Naive thymus-derived CD8-positive, alpha-beta T cell (primary cell): ENCODE data around the gene KIR2DL3. TPM values are rescaled to one million over a fixed set of nuclear protein-coding genes. Genes with fewer than 3 reads are reported as not detected.
"Not testable (repeated sequence)": the region's sequence is repeated elsewhere in the genome, so short reads cannot be mapped to it uniquely, and the experiment has no call there.

ENCODE experiments used
- ATAC-seq, 2 donors: fragments of 150-1000 bp; cut with Tn5 transposase in 1 of 2; sonication (Bioruptor Pico), chemical (Tn5 transposase) in 1 of 2; 1 replicate in 1 of 2; 2 replicates in 1 of 2; pipeline ENCODE4 v1.10.0; 2021; ENCODE audit warnings: mild to moderate bottlenecking in 2 of 2, moderate library complexity in 2 of 2
- POLR2A ChIA-PET: fragments of 350-600 bp; sonication (Branson Sonifier 250); formaldehyde crosslinking; loops from one replicate; lab custom pipeline; 2021; ENCODE audit warnings: antibody characterized with exemption; lab: Charles Lee
- DNase-seq, 10 donors: peaks; one replicate each; pipeline versions ENCODE4 v3.0.0 to v3.0.0-alpha.2; 2020 to 2022
- H3K27ac Mint-ChIP-seq, 10 donors: one replicate each; pipeline ENCODE4 v1.8.0; 2020 to 2022; ENCODE audit warnings: mild to moderate bottlenecking in 10 of 10, mixed read lengths in 10 of 10, moderate library complexity in 4 of 10, inconsistent platforms in 1 of 10
- H3K27me3 Mint-ChIP-seq, 5 donors: one replicate each; pipeline ENCODE4 v1.8.0; 2021 to 2022; ENCODE audit warnings: mixed read lengths in 5 of 5
- H3K36me3 Mint-ChIP-seq, 3 donors: one replicate each; pipeline ENCODE4 v1.8.0; 2020 to 2022; ENCODE audit warnings: mixed read lengths in 3 of 3, mild to moderate bottlenecking in 2 of 3, inconsistent platforms in 1 of 3
- H3K4me1 Mint-ChIP-seq, 4 donors: one replicate each; pipeline ENCODE4 v1.8.0; 2021 to 2022; ENCODE audit warnings: mixed read lengths in 4 of 4
- H3K4me3 Mint-ChIP-seq, 10 donors: one replicate each; pipeline ENCODE4 v1.8.0; 2020 to 2022; ENCODE audit warnings: mild to moderate bottlenecking in 10 of 10, mixed read lengths in 10 of 10, moderate library complexity in 6 of 10, inconsistent platforms in 1 of 10
- H3K9me3 Mint-ChIP-seq, 9 donors: one replicate each; pipeline ENCODE4 v1.8.0; 2020 to 2022; ENCODE audit warnings: mixed read lengths in 9 of 9, mild to moderate bottlenecking in 3 of 9, inconsistent platforms in 1 of 9, moderate library complexity in 1 of 9
- polyA plus RNA-seq, 3 donors: library from polyadenylated mRNA; unstranded; fragments of 300-500 nt; fragmentation: Illumina TruSeq; gene quantifications; one replicate each; pipeline ENCODE4 v1.2.3, GENCODE V29; 2021
- total RNA-seq, 8 experiments: library from RNA in 2 of 8; stranded (reverse) in 2 of 8; gene quantifications; one replicate each; pipeline ENCODE4 v1.2.3 and lab custom pipeline; 2021 to 2026

The KIR2DL3 gene
- total and polyA plus RNA-seq, 5 experiments from 2014 or later: 0.23 to 5.0 (median 0.49) TPM; not detected in 2

DNA sequence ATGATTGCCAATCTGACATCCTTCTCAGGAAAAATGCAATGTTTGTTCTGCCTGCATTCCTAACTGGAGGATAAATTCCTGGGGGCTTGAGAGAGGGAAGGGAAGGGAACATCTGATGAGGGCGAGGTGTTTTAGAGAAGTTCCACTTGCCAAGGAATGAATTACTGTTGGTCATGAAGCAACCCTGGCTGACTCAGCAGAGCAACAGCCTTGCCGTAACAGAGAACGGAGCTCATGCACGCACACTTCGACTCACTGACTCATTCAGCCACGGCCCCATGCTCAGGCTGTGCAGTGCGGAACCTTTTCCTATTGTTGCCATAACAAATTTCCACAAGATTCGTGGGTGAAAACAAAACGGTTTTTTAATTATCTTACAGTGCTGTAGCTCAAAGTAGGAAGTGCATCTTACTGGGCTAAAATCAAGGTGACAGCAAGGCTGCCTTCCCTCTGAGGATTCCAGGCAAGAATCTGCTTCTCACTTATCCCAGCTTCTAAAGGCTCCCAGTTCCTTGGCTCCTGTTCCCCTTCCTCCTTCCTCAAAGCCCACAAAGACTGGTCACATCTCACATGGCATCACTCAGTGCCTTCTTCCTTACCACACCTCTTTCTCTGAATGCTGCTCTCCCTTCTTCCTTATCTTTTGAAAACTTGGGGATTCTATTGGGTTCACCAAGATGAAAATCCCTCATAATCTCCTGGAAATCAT lies 9.5 kb downstream of the KIR2DL3 start:
- H3K4me3 Mint-ChIP-seq, POLR2A ChIA-PET, H3K4me1 Mint-ChIP-seq, H3K36me3 Mint-ChIP-seq, ATAC-seq, H3K27ac Mint-ChIP-seq, DNase-seq: not testable (repeated sequence)
- Mint-ChIP-seq H3K27me3 (peaks cover 2 to 33% (median 11%) of the 10 kb centered on the region in 5 donors), H3K9me3 (peaks cover 0 to 13% (median 2%) of the 10 kb centered on the region in 9 donors)

DNA sequence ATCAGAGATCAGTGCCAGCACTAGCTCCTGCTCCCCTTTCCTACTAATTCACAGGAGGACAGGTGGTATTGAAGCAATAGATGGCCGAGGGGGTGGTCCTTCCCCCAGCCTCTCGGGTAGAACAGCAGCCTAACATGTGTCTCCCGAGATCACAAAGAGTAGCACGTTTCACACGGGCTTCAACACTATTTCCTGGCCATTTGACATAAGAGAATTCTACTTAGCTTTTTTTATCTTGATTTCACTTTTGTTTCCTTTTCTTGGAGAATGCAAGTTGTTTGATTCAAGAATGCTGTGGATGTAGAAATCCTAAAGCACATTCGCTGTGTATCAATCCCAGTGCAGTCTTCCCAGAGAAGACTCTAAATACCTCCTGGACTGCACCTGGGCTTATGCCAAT lies 12.0 kb downstream of the KIR2DL3 start:
- ATAC-seq, H3K27ac Mint-ChIP-seq, POLR2A ChIA-PET, H3K4me3 Mint-ChIP-seq, H3K4me1 Mint-ChIP-seq, DNase-seq, H3K36me3 Mint-ChIP-seq: not testable (repeated sequence)
- H3K27me3 Mint-ChIP-seq: peaks cover 2 to 46% (median 8%) of the 10 kb centered on the region in 5 donors
- H3K9me3 Mint-ChIP-seq: peaks cover 0 to 13% (median 2%) of the 10 kb centered on the region in 9 donors

DNA sequence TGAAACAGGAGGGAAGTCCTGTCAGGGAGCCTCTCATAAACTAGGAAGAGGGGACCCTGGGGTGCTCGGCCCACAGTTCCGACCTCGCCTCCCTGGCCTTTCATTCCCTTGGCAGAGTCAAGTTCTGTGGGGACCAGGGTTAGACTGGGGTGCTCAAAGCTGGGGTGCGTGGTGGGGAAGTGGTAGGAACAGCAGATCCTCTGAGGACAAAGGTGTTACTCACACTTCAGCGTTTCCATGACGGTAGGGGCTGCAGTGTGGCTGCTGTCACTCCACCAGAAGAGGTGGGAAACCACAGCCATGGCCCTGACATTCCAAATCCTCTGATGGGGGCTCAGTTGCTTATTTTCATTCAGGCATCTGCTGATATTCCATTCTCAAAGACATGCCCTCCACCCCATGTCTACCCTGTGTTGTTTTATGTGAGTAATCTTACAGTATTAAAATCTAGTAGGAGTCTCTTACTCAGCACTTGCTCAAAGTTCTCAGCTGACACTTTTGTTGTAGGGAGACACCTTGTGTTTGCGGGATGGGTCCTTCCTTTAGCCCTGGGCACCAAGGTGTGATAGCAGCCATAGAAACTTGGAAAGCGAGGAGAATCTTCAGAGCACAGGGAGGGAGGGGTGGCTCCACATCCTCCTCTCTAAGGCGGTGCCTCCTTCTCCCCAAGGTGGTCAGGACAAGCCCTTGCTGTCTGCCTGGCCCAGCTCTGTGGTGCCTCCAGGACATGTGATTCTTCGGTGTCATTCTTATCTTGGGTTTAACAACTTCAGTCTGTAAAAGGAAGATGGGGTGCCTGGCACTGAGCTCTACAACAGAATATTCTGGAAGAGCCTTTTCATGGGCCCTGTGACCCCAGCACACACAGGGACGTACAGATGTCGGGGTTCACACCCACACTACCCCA lies 18.1 kb downstream of the KIR2DL3 start:
- H3K4me1 Mint-ChIP-seq, H3K4me3 Mint-ChIP-seq, ATAC-seq, DNase-seq, POLR2A ChIA-PET, H3K36me3 Mint-ChIP-seq: not testable (repeated sequence)
- peak overlapping the region in 1 of 10 donors; percentile 36 for H3K27ac Mint-ChIP-seq
- H3K9me3 Mint-ChIP-seq: peaks cover 0 to 12% (median 0%) of the 10 kb centered on the region in 9 donors
- H3K27me3 Mint-ChIP-seq: peaks cover 1 to 38% (median 12%) of the 10 kb centered on the region in 5 donors

DNA sequence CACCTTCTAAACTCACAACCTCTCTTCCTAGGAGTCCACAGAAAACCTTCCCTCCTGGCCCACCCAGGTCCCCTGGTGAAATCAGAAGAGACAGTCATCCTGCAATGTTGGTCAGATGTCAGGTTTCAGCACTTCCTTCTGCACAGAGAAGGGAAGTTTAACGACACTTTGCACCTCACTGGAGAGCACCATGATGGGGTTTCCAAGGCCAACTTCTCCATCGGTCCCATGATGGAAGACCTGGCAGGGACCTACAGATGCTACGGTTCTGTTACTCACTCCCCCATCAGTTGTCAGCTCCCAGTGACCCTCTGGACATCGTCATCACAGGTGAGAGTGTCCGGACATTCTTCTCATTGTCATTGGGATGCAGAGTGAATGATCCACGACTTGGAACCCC lies 20.3 kb downstream of the KIR2DL3 start:
- DNase-seq, H3K27ac Mint-ChIP-seq, H3K4me1 Mint-ChIP-seq, H3K36me3 Mint-ChIP-seq, H3K4me3 Mint-ChIP-seq, ATAC-seq, POLR2A ChIA-PET: not testable (repeated sequence)
- peaks cover 1 to 26% (median 12%) of the 10 kb centered on the region in 5 donors for H3K27me3 Mint-ChIP-seq
- H3K9me3 Mint-ChIP-seq: peaks cover 0 to 13% (median 0%) of the 10 kb centered on the region in 9 donors

DNA sequence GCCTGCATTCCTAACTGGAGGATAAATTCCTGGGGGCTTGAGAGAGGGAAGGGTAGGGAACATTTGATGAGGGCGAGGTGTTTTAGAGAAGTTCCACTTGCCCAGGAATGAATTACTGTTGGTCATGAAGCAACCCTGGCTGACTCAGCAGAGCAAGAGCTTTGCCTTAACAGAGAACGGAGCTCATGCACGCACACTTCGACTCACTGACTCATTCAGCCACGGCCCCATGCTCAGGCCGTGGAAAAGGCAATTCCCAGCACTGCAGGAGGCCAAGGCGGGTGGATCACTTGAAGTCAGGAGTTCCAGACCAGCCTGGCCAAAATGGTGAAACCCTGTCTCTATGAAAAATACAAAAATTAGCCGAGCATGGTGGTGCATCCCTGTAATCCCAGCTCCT lies 25.9 kb downstream of the KIR2DL3 start:
- H3K4me1 Mint-ChIP-seq, POLR2A ChIA-PET, H3K27ac Mint-ChIP-seq, H3K4me3 Mint-ChIP-seq, DNase-seq, ATAC-seq: not testable (repeated sequence)
- Mint-ChIP-seq H3K36me3 (peaks cover 0 to 12% (median 0%) of the 10 kb centered on the region in 3 donors), H3K27me3 (peaks cover 0 to 18% (median 3%) of the 10 kb centered on the region in 5 donors), H3K9me3 (peaks cover 0 to 30% (median 7%) of the 10 kb centered on the region in 9 donors)

DNA sequence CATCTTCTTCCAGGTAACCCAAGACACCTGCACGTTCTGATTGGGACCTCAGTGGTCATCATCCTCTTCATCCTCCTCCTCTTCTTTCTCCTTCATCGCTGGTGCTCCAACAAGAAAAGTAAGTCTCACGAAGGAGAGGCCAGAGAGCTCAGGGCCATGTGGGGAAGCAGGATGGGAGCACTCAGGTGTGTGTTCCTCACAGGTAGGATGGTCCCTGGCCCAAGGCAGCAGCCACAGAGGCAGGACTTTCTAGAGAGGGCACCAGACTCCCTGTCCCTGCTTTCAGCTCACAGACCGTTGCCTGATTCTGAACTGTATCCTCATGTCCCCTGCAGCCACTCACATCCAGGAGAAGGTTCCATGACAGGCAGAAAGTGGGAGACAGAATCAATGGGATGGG lies 28.2 kb downstream of the KIR2DL3 start:
- H3K4me1 Mint-ChIP-seq, H3K27ac Mint-ChIP-seq, H3K36me3 Mint-ChIP-seq, DNase-seq, ATAC-seq, POLR2A ChIA-PET, H3K4me3 Mint-ChIP-seq: not testable (repeated sequence)
- Mint-ChIP-seq H3K9me3 (peaks cover 0 to 18% (median 2%) of the 10 kb centered on the region in 9 donors), H3K27me3 (peaks cover 1 to 24% (median 13%) of the 10 kb centered on the region in 5 donors)

DNA sequence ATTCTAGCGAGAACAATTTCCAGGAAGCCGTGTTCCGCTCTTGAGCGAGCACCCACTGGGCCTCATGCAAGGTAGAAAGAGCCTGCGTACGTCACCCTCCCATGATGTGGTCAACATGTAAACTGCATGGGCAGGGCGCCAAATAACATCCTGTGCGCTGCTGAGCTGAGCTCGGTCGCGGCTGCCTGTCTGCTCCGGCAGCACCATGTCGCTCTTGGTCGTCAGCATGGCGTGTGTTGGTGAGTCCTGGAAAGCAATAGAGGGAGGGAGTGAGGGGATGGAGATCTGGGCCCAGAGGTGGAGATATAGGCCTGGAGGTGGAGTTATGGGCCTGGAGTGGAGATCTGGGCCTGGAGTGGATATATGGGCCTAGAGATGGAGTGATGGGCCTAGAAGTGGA lies 31.3 kb downstream of the KIR2DL3 start, which contains the start of gene KIR2DL1:
KIR2DL1 (plus strand) TSS at position 148 of the 400 bp plus-strand sequence; CDS start at position 206, 58 bp downstream.
- Mint-ChIP-seq H3K27me3 (peaks cover 5 to 29% (median 16%) of the 10 kb centered on the region in 5 donors), H3K36me3 (peaks cover 0 to 11% (median 0%) of the 10 kb centered on the region in 3 donors), H3K4me3 (peak within 1 kb of the TSS in 1 of 10 donors; percentile 12), H3K27ac (peak within 1 kb of the TSS in 2 of 10 donors; percentile 31 to 53), H3K9me3 (peaks cover 0 to 19% (median 0%) of the 10 kb centered on the region in 9 donors)
- DNase-seq, H3K4me1 Mint-ChIP-seq, ATAC-seq, POLR2A ChIA-PET: not testable (repeated sequence)

DNA sequence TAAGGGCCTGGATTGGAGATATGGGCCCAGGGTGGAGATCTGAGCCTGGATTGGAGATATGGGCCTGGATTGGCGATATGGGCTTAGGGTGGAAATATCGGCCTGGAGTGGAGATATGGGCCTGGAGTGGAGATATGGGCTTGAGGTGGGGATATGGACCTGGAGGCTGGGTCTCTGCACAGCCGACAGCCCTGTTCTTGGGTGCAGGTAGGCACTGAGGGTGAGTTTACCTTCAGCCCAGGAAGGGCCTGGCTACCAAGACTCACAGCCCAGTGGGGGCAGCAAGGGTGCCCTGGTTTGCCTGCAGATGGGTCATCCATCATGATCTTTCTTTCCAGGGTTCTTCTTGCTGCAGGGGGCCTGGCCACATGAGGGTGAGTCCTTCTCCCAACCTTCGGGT lies 32.2 kb downstream of the KIR2DL3 start:
- ATAC-seq, POLR2A ChIA-PET, DNase-seq, H3K4me1 Mint-ChIP-seq, H3K36me3 Mint-ChIP-seq: not testable (repeated sequence)
- peak overlapping the region in 1 of 10 donors; percentile 37 for H3K27ac Mint-ChIP-seq
- H3K9me3 Mint-ChIP-seq: peaks cover 0 to 12% (median 0%) of the 10 kb centered on the region in 9 donors
- H3K4me3 Mint-ChIP-seq: peak overlapping the region in 1 of 10 donors; percentile 12
- H3K27me3 Mint-ChIP-seq: peaks cover 8 to 26% (median 16%) of the 10 kb centered on the region in 5 donors

DNA sequence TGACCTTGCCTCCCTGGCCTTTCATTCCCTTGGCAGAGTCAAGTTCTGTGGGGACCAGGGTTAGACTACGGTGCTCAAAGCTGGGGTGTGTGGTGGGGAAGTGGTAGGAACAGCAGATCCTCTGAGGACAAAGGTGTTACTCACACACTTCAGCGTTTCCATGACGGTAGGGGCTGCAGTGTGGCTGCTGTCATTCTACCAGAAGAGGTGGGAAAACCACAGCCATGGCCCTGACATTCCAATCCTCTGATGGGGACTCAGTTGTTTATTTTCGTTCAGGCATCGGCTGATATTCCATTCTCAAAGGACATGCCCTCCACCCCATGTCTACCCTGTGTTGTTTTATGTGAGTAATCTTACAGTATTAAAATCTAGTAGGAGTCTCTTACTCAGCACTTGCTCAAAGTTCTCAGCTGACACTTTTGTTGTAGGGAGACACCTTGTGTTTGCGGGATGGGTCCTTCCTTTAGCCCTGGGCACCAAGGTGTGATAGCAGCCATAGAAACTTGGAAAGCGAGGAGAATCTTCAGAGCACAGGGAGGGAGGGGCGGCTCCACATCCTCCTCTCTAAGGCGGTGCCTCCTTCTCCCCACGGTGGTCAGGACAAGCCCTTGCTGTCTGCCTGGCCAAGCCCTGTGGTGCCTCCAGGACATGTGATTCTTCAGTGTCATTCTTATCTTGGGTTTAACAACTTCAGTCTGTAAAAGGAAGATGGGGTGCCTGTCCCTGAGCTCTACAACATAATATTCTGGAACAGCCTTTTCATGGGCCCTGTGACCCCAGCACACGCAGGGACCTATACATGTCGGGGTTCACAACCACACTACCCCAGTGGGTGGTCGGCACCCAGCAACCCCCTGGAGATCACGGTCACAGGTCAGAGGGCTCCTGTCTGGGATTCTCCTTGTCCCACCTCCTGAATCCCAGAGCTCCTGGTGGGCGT lies 33.0 kb downstream of the KIR2DL3 start:
- DNase-seq, H3K4me3 Mint-ChIP-seq, ATAC-seq, POLR2A ChIA-PET, H3K4me1 Mint-ChIP-seq, H3K9me3 Mint-ChIP-seq, H3K36me3 Mint-ChIP-seq: not testable (repeated sequence)
- peaks cover 8 to 26% (median 16%) of the 10 kb centered on the region in 5 donors for H3K27me3 Mint-ChIP-seq
- peak overlapping the region in 1 of 10 donors; percentile 2 for H3K27ac Mint-ChIP-seq

DNA sequence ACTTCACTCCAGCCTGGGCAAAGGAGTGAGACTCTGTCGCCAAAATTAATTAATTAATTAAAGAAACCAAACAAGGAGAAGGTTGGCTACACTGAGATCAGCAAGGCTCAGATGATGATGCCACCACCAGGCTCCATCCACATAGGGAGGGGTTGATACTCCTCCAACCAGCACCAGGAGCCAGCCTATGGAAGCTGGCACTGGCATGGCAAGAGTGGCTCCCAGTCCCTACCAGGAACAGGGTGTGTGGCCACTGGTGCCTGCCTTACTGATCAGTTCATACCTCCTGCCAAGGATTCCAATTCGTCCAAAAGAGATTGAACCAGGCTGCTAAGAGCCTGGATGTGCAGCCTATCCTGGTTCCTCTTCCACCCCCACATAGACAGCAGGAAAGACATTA lies 34.4 kb downstream of the KIR2DL3 start:
- peaks cover 7 to 26% (median 16%) of the 10 kb centered on the region in 5 donors for H3K27me3 Mint-ChIP-seq
- ATAC-seq, H3K4me3 Mint-ChIP-seq, DNase-seq, H3K36me3 Mint-ChIP-seq, H3K27ac Mint-ChIP-seq, POLR2A ChIA-PET, H3K9me3 Mint-ChIP-seq, H3K4me1 Mint-ChIP-seq: not testable (repeated sequence)

DNA sequence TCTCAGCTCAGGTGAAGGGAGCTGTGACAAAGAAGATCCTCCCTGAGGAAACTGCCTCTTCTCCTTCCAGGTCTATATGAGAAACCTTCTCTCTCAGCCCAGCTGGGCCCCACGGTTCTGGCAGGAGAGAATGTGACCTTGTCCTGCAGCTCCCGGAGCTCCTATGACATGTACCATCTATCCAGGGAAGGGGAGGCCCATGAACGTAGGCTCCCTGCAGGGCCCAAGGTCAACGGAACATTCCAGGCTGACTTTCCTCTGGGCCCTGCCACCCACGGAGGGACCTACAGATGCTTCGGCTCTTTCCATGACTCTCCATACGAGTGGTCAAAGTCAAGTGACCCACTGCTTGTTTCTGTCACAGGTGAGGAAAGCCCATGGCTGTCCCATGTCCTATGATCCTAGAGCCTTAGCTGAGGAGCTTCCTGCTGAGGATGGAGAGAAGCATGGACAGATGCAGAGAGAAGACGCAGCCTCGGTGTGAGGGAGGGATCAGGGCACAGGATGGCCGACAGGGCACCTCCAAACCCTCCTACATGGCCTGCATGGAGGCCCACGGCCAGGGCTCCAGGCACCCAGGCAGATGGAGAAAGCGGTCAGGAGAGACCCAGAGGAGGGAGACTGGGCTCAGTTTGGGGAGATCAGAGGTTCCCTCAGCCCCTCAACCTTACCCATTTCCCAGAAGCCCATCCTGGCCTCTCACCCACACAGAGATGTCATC lies 36.9 kb downstream of the KIR2DL3 start:
- H3K4me3 Mint-ChIP-seq, ATAC-seq, H3K4me1 Mint-ChIP-seq, H3K36me3 Mint-ChIP-seq, H3K9me3 Mint-ChIP-seq, POLR2A ChIA-PET, H3K27ac Mint-ChIP-seq: not testable (repeated sequence)
- H3K27me3 Mint-ChIP-seq: peaks cover 7 to 35% (median 17%) of the 10 kb centered on the region in 5 donors
- peak in 1 of 10 donors; percentile 3 for DNase-seq
